GM12875 (cell line): ENCODE data around the gene KCNIP4.

Experiments used
- H3K4me3 ChIP-seq: one replicate; pipeline ENCODE4 v1.5.1; 2011; ENCODE audit warnings: low read depth, low read length, control low read depth
- CTCF ChIP-seq: IDR thresholded peaks from 2 replicates; pipeline ENCODE4 v1.5.1; 2011; ENCODE audit warnings: low read depth, mild to moderate bottlenecking, control low read depth, inconsistent platforms, low read length, moderate library complexity, borderline replicate concordance; ENCODE audit not compliant: insufficient read depth

The KCNIP4 gene

GRCh38 chr4:21769404-21770147, 179.0 kb downstream of the KCNIP4 start:
- no peak for TF ChIP-seq CTCF
- H3K4me3 ChIP-seq, result no peak overlapping the region

GRCh38 chr4:21768349-21769310, 179.9 kb downstream of the KCNIP4 start:
- peak; percentile 54; the same call in 1 of the 2 replicates for TF ChIP-seq CTCF

GRCh38 chr4:21765810-21766407, 182.7 kb downstream of the KCNIP4 start:
- H3K4me3 ChIP-seq, result no peak overlapping the region
- TF ChIP-seq CTCF, result peak; percentile 77

More at GRCh38 chr4:21768349-21769310, 179.9 kb downstream of the KCNIP4 start:
- no peak overlapping the region for H3K4me3 ChIP-seq

- TF ChIP-seq CTCF, result no peak
- no peak overlapping the region for H3K4me3 ChIP-seq
Observed at GRCh38 chr4:21763855-21764254, 184.7 kb downstream of the KCNIP4 start.

- no peak overlapping the region for H3K4me3 ChIP-seq
- TF ChIP-seq CTCF, result no peak
Observed at GRCh38 chr4:21757248-21757647, 191.3 kb downstream of the KCNIP4 start.

- no peak for TF ChIP-seq CTCF
- H3K4me3 ChIP-seq, result no peak overlapping the region
Observed at GRCh38 chr4:21753084-21753760, 195.3 kb downstream of the KCNIP4 start.
